GM19438 (cell line): ENCODE data around the gene RBM20.
A peak's percentile ranks its signal among the peaks of the same experiment; 100 is the strongest.
"Not testable (repeated sequence)": the region's sequence is repeated elsewhere in the genome, so short reads cannot be mapped to it uniquely, and the experiment has no call there.

Source experiments
- ATAC-seq: cut with Tn5 transposase; IDR thresholded peaks from one replicate; pipeline ENCODE4 v1.9.1; 2021; ENCODE audit warnings: low read depth; ENCODE audit not compliant: unreplicated experiment

Gene RBM20

GRCh38 chr10:110756876-110757275, 112.7 kb downstream of the RBM20 start:
- ATAC-seq, result no peak

- no peak for ATAC-seq
Observed at GRCh38 chr10:110757586-110757985, 113.5 kb downstream of the RBM20 start.

- no peak for ATAC-seq
Observed at GRCh38 chr10:110758128-110758765, 114.1 kb downstream of the RBM20 start.

- ATAC-seq, result no peak
Observed at GRCh38 chr10:110758898-110759297, 114.8 kb downstream of the RBM20 start.

- ATAC-seq, result no peak
Observed at GRCh38 chr10:110759523-110759922, 115.4 kb downstream of the RBM20 start.

GRCh38 chr10:110762109-110762848, 118.1 kb downstream of the RBM20 start:
- ATAC-seq, result no peak

- no peak for ATAC-seq
Observed at GRCh38 chr10:110762849-110763211, 118.7 kb downstream of the RBM20 start.

- no peak for ATAC-seq
Observed at GRCh38 chr10:110764378-110764777, 120.2 kb downstream of the RBM20 start.

GRCh38 chr10:110764793-110765512, 120.8 kb downstream of the RBM20 start:
- no peak for ATAC-seq

- ATAC-seq, result no peak
Observed at GRCh38 chr10:110765513-110766319, 121.6 kb downstream of the RBM20 start.

GRCh38 chr10:110767601-110768000, 123.5 kb downstream of the RBM20 start:
- not testable (repeated sequence) for ATAC-seq

GRCh38 chr10:110770243-110770642, 126.1 kb downstream of the RBM20 start:
- ATAC-seq, result no peak

GRCh38 chr10:110771486-110771885, 127.3 kb downstream of the RBM20 start:
- ATAC-seq, result no peak

GRCh38 chr10:110771991-110772390, 127.9 kb downstream of the RBM20 start:
- no peak for ATAC-seq

- no peak for ATAC-seq
Observed at GRCh38 chr10:110772454-110773025, 128.4 kb downstream of the RBM20 start.

- no peak for ATAC-seq
Observed at GRCh38 chr10:110773693-110774068, 129.5 kb downstream of the RBM20 start.

- peak; percentile 97 for ATAC-seq
Observed at GRCh38 chr10:110774069-110775019, 130.2 kb downstream of the RBM20 start.

- no peak for ATAC-seq
Observed at GRCh38 chr10:110775020-110775375, 130.9 kb downstream of the RBM20 start.

- ATAC-seq, result no peak
Observed at GRCh38 chr10:110775406-110775805, 131.3 kb downstream of the RBM20 start.
